Measurements from ENCODE around the gene WDR54. TPM values are rescaled to one million over a fixed set of nuclear protein-coding genes. Genes with fewer than 3 reads are reported as not detected.

The WDR54 gene
- total and polyA plus RNA-seq, 2 donors (not counting 3 experiments of a cell fraction or from before 2014, with no cell fraction given): 21.7 to 46.3 TPM

DNA sequence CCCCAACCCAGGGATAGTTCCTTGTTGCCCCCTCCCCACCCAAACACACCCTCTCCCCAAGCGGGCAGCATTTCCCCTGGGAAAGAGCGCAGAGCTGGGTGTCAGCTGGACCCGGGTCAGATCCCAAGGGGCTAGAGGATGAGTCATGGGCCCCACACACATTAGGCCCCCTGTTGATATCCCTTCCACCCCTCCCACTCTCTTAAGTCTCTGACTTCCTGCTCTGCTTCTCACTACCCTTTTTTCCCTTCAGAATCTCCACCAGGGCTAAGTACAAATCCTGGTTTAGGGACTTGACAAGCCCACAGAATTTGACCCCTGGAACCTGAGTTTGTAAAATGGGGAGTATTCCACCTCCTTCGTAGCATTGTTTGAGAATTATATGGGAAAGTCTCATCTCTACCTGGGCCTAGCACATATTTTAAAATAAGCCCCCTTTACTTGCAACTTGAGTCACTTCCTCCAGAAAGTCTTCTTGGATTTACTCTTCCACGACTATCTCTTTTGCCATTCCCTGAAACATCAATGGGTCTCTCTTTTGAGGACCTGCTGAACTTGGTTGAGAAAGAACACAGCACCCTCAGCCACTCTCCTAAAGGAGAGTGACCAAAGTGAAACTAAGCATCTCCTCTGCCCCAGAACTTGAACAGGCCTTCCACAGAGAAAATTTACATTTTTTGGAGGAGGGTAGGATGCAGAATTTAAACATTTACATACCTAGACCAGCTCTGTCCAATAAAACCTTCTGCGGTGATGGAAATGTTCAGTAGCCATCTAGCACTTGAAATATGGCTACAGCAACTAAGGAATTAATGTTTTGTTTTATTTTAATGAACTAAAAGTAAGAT, 15.5 kb downstream of the WDR54 start:
- no peak for DNase-seq (ENCODE audit: low read depth, low spot score)
- Histone ChIP-seq H3K9ac (replicated peaks; ENCODE audit: extremely low read depth, insufficient read depth, low read length) (no peak overlapping the region), H3K9me1 (replicated peaks; ENCODE audit: control insufficient read depth, extremely low read depth, insufficient read depth, low read length) (no peaks in the 10 kb centered on the region), H3K27me3 (ENCODE audit: control insufficient read depth in 2 of 2, insufficient read depth in 2 of 2, low read length in 2 of 2) (peaks cover 6 to 14% of the 10 kb centered on the region in 2 experiments), H3K79me2 (ENCODE audit: control insufficient read depth, insufficient read depth, low read length) (no peaks in the 10 kb centered on the region), H3K36me3 (ENCODE audit: control insufficient read depth in 2 of 2, extremely low read depth in 1 of 2, insufficient read depth in 2 of 2, low read length in 2 of 2) (no peaks in the 10 kb centered on the region), H4K20me1 (replicated peaks; ENCODE audit: control insufficient read depth, extremely low read depth, insufficient read depth, low read length) (no peaks in the 10 kb centered on the region), H3K9me3 (replicated peaks; ENCODE audit: control insufficient read depth, insufficient read depth, low read length) (no peaks in the 10 kb centered on the region), H3K27ac (ENCODE audit: insufficient read depth, low read depth, low read length) (no peak overlapping the region), H3K4me1 (ENCODE audit: control insufficient read depth, extremely low read depth, insufficient read depth, low read length) (peaks cover 19% of the 10 kb centered on the region), H3K4me3 (replicated peaks in 1 of 3; ENCODE audit: insufficient read depth in 1 of 3, low read depth in 1 of 3, low read length in 3 of 3) (no peak overlapping the region), H3K4me2 (ENCODE audit: insufficient read depth, low read length) (no peak overlapping the region), H2AFZ (ENCODE audit: low read depth, low read length) (no peak overlapping the region)
- POLR2A ChIA-PET: no interaction called here
- FAIRE-seq: no peak
- dilution Hi-C loops (cut with MboI; ENCODE audit: extremely low pct_ligation_motif_present, low sequenced_read_pairs) (no loop called here), intact Hi-C loops (cut with micrococcal nuclease) (no loop called here)
- no TSS peak for BruUV-seq (replicated peaks)
- no peak for TF ChIP-seq FOS (IDR thresholded peaks at IDR 0.05; ENCODE audit: borderline replicate concordance, insufficient read depth, low read length)
- TF ChIP-seq, protein P1, sequence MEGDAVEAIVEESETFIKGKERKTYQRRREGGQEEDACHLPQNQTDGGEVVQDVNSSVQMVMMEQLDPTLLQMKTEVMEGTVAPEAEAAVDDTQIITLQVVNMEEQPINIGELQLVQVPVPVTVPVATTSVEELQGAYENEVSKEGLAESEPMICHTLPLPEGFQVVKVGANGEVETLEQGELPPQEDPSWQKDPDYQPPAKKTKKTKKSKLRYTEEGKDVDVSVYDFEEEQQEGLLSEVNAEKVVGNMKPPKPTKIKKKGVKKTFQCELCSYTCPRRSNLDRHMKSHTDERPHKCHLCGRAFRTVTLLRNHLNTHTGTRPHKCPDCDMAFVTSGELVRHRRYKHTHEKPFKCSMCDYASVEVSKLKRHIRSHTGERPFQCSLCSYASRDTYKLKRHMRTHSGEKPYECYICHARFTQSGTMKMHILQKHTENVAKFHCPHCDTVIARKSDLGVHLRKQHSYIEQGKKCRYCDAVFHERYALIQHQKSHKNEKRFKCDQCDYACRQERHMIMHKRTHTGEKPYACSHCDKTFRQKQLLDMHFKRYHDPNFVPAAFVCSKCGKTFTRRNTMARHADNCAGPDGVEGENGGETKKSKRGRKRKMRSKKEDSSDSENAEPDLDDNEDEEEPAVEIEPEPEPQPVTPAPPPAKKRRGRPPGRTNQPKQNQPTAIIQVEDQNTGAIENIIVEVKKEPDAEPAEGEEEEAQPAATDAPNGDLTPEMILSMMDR (IDR thresholded peaks at IDR 0.05; ENCODE audit: extremely low read depth in 1 of 2, insufficient read depth in 1 of 2, low read depth in 1 of 2, low read length in 2 of 2): no peak
- TF ChIP-seq POLR2A (IDR thresholded peaks at IDR 0.05; ENCODE audit: low read depth, low read length): no peak
- CTCF ChIA-PET: no interaction called here

DNA sequence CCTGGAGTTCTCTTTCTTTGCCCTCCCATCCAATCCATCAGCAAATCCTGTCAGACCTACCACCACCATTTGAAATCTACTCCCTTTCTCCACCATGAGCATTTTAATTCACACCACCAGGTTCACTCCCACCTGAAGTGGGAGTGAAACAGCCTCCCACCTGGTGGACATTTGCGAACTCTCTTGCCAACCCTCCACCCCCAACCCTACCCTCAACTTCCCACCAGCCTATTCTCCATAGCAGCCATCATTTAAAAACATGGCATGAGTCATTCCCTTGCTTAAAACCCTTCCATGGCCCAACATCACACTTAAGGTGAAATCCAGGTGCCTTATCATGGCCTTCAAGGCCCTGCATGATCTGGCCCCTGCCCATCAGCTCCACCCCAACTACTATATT, 16.7 kb downstream of the WDR54 start:
- no peak for TF ChIP-seq JUN (IDR thresholded peaks at IDR 0.05; ENCODE audit: borderline replicate concordance, insufficient read depth, insufficient read length, low read depth)
- H3K36me3 ChIP-seq (ENCODE audit: control insufficient read depth in 2 of 2, extremely low read depth in 1 of 2, insufficient read depth in 2 of 2, low read length in 2 of 2): no peaks in the 10 kb centered on the region
- H2AFZ ChIP-seq (ENCODE audit: low read depth, low read length): no peak overlapping the region
- no peak overlapping the region for H3K27ac ChIP-seq (ENCODE audit: insufficient read depth, low read depth, low read length)
- H3K4me1 ChIP-seq (ENCODE audit: control insufficient read depth, extremely low read depth, insufficient read depth, low read length): peaks cover 19% of the 10 kb centered on the region
- H4K20me1 ChIP-seq (replicated peaks; ENCODE audit: control insufficient read depth, extremely low read depth, insufficient read depth, low read length): no peaks in the 10 kb centered on the region
- H3K9me1 ChIP-seq (replicated peaks; ENCODE audit: control insufficient read depth, extremely low read depth, insufficient read depth, low read length): no peaks in the 10 kb centered on the region
- POLR2A ChIA-PET: no interaction called here
- peaks cover 13 to 19% of the 10 kb centered on the region in 2 experiments for H3K27me3 ChIP-seq (ENCODE audit: control insufficient read depth in 2 of 2, insufficient read depth in 2 of 2, low read length in 2 of 2)
- dilution Hi-C loops (cut with MboI; ENCODE audit: extremely low pct_ligation_motif_present, low sequenced_read_pairs) (no loop called here), intact Hi-C loops (cut with micrococcal nuclease) (no loop called here)
- no peaks in the 10 kb centered on the region for H3K79me2 ChIP-seq (ENCODE audit: control insufficient read depth, insufficient read depth, low read length)
- DNase-seq (ENCODE audit: low read depth, low spot score) (no peak), FAIRE-seq (no peak)
- CTCF ChIA-PET: interaction anchor here (0.5 kb wide), 1 partner anchor 37 kb away, joined by 3 read pairs; no protein-coding TSS in a partner anchor
- BruUV-seq (replicated peaks): no TSS peak
- no peak overlapping the region for H3K4me2 ChIP-seq (ENCODE audit: insufficient read depth, low read length)
- no peaks in the 10 kb centered on the region for H3K9me3 ChIP-seq (replicated peaks; ENCODE audit: control insufficient read depth, insufficient read depth, low read length)
- no peak overlapping the region for H3K9ac ChIP-seq (replicated peaks; ENCODE audit: extremely low read depth, insufficient read depth, low read length)
- H3K4me3 ChIP-seq (replicated peaks in 1 of 3; ENCODE audit: insufficient read depth in 1 of 3, low read depth in 1 of 3, low read length in 3 of 3): no peak overlapping the region
